GM12873 (cell line): ENCODE measurements around the gene FASTKD1.

ENCODE experiments used
- CTCF ChIP-seq: IDR thresholded peaks from 2 replicates; pipeline ENCODE4 v1.5.1; 2012; ENCODE audit warnings: low read depth, mild to moderate bottlenecking, moderate library complexity, low read length, control low read depth; ENCODE audit not compliant: insufficient read depth; ENCODE audit errors: missing control alignments

FASTKD1 gene

GRCh38 chr2:169573974-169574299, 272 bp upstream of the FASTKD1 start:
- TF ChIP-seq CTCF = no peak

GRCh38 chr2:169572821-169573159, 875 bp downstream of the FASTKD1 start:
- TF ChIP-seq CTCF = no peak

- TF ChIP-seq CTCF = no peak
Observed at GRCh38 chr2:169572189-169572588, 1.5 kb downstream of the FASTKD1 start.

- no peak for TF ChIP-seq CTCF
Observed at GRCh38 chr2:169571571-169571970, 2.1 kb downstream of the FASTKD1 start.

- no peak for TF ChIP-seq CTCF
Observed at GRCh38 chr2:169569948-169570347, 3.7 kb downstream of the FASTKD1 start.

GRCh38 chr2:169565686-169566085, 8.0 kb downstream of the FASTKD1 start:
- TF ChIP-seq CTCF = no peak

- no peak for TF ChIP-seq CTCF
Observed at GRCh38 chr2:169562519-169562918, 11.1 kb downstream of the FASTKD1 start.

- no peak for TF ChIP-seq CTCF
Observed at GRCh38 chr2:169561364-169561763, 12.3 kb downstream of the FASTKD1 start.
